Activated T-cell treated with anti-CD3 and anti-CD28 coated beads for 48 hours (primary cell): Measurements from ENCODE around the gene ISY1.

Experiments
- DNase-seq: peaks from one replicate; pipeline ENCODE4 v3.0.0-alpha.2; 2020; ENCODE audit warnings: low read depth

ISY1 gene

DNA sequence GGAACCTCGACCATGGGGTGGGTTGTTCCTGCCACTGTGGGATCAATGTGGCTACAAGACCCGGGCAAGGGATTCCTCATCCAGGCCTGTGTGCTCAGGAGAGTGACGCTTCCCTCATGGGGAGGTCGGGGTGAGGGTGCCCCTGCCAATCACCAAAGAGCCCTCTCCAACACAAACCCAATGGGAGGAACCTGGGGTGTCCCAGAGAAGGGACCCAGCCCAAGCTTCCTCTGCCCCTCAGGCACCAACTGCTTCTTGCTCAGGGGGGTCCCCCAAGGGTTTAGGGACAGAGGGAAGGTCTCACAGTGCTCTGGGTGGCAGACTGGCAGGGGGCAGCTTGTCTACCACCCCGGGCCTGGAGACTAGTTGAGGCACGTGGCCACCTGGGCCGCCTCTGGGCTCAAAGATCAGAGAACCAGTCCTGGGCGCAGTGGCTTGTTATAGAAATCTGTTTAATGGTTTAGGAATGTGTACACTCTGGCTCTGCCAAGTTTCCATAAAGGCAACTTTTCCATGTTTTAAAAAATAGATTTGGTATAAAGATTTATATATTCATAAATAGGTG, 73.6 kb downstream of the ISY1 start:
- DNase-seq: no peak

DNA sequence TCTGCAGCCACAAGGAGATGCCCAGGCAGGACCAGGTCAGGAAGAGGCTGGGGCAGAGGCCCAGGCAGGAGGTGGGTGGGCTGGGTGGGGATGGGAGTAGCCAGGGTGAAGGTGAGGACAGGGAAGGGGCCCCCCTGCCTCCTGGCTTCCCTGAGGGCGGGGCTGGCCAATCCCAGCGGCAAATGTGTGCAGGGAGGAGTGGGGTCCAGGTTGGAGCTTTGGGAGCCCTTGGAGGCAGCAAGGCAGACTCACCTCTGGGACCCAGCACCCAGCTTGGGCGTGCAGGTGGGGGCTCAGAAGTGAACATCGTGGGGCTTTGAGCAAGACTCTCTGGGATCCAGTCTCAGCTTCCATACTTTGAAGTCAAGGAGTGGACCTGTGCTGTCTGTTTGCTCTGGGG, 75.0 kb downstream of the ISY1 start:
- DNase-seq: no peak

DNA sequence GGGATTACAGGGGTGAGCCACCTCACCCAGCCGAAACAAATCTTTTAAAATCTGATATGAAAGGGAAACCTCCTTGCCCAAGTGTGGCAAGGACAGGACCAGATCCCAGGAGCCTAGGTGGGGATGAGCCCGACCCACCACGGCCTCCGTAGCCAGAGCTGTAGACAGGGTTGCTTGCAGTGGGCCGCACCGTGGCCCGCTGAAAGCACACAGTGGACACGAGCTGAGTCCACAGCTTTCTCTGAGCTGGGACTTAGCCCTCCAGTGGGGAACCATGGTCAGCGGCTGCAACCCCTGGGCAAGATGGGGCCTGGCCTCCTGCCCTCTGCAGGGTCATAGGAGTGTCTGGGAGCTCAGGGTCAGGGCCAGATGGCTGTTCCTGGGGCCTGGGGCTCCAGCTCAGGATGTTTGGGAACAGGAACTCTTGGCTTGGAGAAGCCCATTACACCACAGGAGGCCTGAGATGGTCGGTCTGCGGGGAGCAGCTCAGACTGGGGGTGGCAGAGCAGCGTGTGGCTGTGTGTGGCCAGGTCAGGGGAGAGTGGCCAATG, 75.6 kb downstream of the ISY1 start:
- no peak for DNase-seq

DNA sequence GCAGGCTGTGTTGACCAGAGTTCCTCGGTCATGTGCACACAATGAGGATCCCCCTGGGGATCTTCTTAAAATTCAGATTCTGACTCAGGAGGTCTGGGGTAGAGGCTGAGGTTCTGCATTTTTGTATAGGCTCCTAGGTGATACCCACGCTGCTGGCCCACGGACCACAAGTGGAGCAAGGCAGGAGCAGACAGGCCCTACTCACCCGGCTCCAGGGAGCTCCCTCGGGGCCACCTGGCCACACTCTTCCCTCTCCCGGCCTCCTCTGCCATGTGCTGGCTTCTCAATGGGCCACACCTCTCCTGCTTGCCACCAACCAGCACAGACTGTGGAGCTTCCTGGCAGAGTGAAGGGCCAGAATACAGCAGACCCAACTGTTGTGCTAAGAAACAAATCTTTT, 76.4 kb downstream of the ISY1 start:
- no peak for DNase-seq

DNA sequence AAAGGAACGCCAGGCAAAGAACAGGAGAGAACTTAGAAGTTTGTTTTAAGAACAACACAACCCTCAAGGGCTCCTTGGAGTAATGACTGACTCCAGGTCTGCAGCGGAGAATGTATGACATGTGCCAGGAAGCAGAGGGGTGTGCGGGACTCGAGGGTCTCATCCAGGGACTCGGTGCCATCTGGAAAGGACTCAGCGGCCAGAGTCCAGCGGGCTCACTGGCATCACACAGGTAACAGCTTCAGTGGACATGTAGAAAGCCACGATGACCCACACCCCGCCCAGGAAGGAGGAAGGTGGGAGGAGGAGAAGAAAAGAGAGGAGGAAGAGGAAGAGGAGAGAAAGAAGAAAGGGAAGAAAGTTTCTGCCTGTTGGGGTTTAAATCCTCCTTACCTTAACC, 78.8 kb downstream of the ISY1 start:
- no peak for DNase-seq

DNA sequence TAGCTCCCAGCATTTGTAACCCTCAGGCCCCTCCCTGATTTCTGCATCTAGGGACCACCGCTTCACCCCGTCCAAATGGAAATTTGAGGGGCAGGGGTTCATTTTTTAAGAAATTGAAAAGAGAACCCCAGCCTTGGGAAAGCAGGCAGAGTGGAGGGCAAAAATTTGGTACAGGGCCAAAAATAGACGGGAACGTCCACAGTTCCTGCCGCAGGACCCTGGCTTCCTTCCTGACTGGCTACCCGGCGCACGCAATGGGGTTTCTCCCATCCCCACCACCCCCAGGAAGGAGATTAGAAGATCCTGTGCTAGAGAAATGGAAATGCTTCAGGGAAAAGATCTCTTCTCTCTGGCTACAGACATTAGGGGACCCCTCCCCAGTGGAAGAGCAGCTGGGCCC, 79.4 kb downstream of the ISY1 start:
- no peak for DNase-seq

DNA sequence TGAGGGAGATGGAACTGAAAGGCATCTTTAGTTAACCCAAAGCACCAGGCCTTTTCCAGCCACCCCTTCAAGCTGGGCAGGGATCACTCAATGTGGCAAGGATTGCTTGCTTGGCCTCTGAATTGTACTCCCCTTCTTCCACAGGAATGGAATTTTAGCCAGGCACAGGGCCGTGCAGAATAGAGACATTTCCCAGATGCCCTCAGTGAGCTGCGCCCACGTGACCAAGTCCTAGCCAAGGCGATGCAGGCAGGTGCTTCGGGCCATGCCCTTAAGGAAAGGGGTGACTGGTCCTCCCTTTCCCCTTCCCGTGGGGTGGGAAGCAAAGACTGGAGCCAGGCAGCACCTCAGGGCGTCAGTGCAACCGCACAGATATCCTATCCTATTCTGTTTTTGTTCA, 82.4 kb downstream of the ISY1 start:
- no peak for DNase-seq
